KMS-11 (cell line): ENCODE measurements around the gene CPA3.

Experiments
- H2AFZ ChIP-seq: fragments of 200-600 bp; sonication (generic); 2 replicates; pipeline ENCODE4 v1.6.1; 2016; ENCODE audit warnings: antibody characterized with exemption, mixed run types, low read depth
- H3K27ac ChIP-seq: fragments of 200-600 bp; sonication (generic); 2 replicates; pipeline ENCODE4 v1.6.1; 2016; ENCODE audit warnings: mild to moderate bottlenecking, mixed run types
- H3K27me3 ChIP-seq: fragments of 200-600 bp; sonication (generic); 2 replicates; pipeline ENCODE4 v1.6.1; 2017; ENCODE audit warnings: mild to moderate bottlenecking, low read depth, mixed run types, moderate library complexity; ENCODE audit not compliant: insufficient read depth
- H3K36me3 ChIP-seq: fragments of 200-600 bp; sonication (generic); 2 replicates; pipeline ENCODE4 v1.6.1; 2017; ENCODE audit warnings: mild to moderate bottlenecking, mixed run types; ENCODE audit not compliant: insufficient read depth
- H3K4me1 ChIP-seq: fragments of 200-600 bp; sonication (generic); 2 replicates; pipeline ENCODE4 v1.6.1; 2016; ENCODE audit warnings: mild to moderate bottlenecking, low read depth, mixed run types; ENCODE audit not compliant: poor library complexity, severe bottlenecking
- H3K4me2 ChIP-seq: fragments of 200-600 bp; sonication (generic); 2 replicates; pipeline ENCODE4 v1.7.0; 2016; ENCODE audit warnings: mild to moderate bottlenecking, mixed run types
- H3K4me3 ChIP-seq: fragments of 200-600 bp; sonication (generic); IDR thresholded peaks from 2 replicates; pipeline ENCODE4 v1.6.1; 2017; ENCODE audit warnings: low read depth, low read length, mixed read lengths; ENCODE audit not compliant: insufficient read depth
- H3K79me2 ChIP-seq: fragments of 200-600 bp; sonication (generic); 2 replicates; pipeline ENCODE4 v1.6.1; 2016; ENCODE audit warnings: low read depth, mixed run types; ENCODE audit not compliant: insufficient read depth
- H3K9ac ChIP-seq: fragments of 200-600 bp; sonication (generic); 2 replicates; pipeline ENCODE4 v1.6.1; 2016; ENCODE audit warnings: mild to moderate bottlenecking, mixed run types
- H4K20me1 ChIP-seq: fragments of 200-600 bp; sonication (generic); 2 replicates; pipeline ENCODE4 v1.6.1; 2016; ENCODE audit warnings: mild to moderate bottlenecking, mixed run types; ENCODE audit not compliant: insufficient read depth
- TF ChIP-seq, protein P1 (sequence below): fragments of 200-600 bp; sonication (generic); conservative IDR thresholded peaks from 2 replicates; pipeline ENCODE4 v1.6.1; 2017; ENCODE audit warnings: low read depth, mild to moderate bottlenecking, antibody characterized with exemption, low read length, moderate library complexity, mixed read lengths

CPA3 gene

GRCh38 chr3:148940983-148941382, 75.9 kb downstream of the CPA3 start:
- H3K4me3 ChIP-seq, result no peak overlapping the region
- H3K27ac ChIP-seq, result no peak overlapping the region
- H3K4me1 ChIP-seq, result peaks cover 5% of the 10 kb centered on the region
- no peak overlapping the region for H3K9ac ChIP-seq
- TF ChIP-seq, protein P1, sequence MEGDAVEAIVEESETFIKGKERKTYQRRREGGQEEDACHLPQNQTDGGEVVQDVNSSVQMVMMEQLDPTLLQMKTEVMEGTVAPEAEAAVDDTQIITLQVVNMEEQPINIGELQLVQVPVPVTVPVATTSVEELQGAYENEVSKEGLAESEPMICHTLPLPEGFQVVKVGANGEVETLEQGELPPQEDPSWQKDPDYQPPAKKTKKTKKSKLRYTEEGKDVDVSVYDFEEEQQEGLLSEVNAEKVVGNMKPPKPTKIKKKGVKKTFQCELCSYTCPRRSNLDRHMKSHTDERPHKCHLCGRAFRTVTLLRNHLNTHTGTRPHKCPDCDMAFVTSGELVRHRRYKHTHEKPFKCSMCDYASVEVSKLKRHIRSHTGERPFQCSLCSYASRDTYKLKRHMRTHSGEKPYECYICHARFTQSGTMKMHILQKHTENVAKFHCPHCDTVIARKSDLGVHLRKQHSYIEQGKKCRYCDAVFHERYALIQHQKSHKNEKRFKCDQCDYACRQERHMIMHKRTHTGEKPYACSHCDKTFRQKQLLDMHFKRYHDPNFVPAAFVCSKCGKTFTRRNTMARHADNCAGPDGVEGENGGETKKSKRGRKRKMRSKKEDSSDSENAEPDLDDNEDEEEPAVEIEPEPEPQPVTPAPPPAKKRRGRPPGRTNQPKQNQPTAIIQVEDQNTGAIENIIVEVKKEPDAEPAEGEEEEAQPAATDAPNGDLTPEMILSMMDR, result no peak
- no peaks in the 10 kb centered on the region for H3K79me2 ChIP-seq
- H3K4me2 ChIP-seq, result no peak overlapping the region
- H3K27me3 ChIP-seq, result no peaks in the 10 kb centered on the region
- no peaks in the 10 kb centered on the region for H3K36me3 ChIP-seq
- H2AFZ ChIP-seq, result no peak overlapping the region
- no peaks in the 10 kb centered on the region for H4K20me1 ChIP-seq

DNA sequence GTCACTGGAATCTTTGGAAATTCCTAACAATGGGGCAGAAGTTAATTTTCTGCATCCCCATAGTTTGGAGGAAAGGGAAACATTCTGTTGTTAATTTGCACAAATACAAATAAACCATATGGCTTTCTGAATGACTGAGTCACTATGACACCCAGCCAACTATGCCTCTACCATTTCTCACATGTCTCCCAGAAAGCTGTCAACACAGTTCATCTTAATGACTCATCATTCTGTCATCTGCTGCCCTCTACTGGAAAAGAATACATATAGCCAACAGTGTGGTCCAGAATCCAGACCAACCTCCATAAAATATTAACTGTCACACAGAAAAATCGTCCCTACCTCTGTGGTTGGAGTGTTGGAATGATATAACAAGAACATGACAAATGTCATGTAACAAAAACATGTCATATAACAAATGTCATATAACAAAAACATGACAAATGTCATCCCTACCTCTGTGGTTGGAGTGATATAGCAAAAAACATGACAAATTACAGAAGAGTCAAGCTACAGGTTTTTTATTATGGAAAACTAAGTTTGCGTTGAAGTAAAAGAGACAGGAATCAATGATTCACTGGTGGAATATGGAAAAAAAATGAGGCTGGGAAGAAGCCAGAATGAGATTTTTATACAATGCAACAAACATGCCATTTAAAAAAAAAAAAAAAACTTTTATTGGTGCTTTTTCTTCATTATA, 78.6 kb downstream of the CPA3 start:
- Histone ChIP-seq H3K4me1 (peaks cover 5% of the 10 kb centered on the region), H3K27ac (no peak overlapping the region), H3K27me3 (no peaks in the 10 kb centered on the region), H3K4me3 (no peak overlapping the region), H3K9ac (no peak overlapping the region), H3K4me2 (no peak overlapping the region), H2AFZ (no peak overlapping the region), H3K79me2 (no peaks in the 10 kb centered on the region), H3K36me3 (no peaks in the 10 kb centered on the region), H4K20me1 (no peaks in the 10 kb centered on the region)
- TF ChIP-seq, protein P1, result peak; percentile 93

- H3K4me2 ChIP-seq, result no peak overlapping the region
- TF ChIP-seq, protein P1, result no peak
These were observed 80.0 kb downstream of the CPA3 start for GRCh38 chr3:148945116-148945515.

More at GRCh38 chr3:148945116-148945515, 80.0 kb downstream of the CPA3 start:
- no peaks in the 10 kb centered on the region for H4K20me1 ChIP-seq
- H3K36me3 ChIP-seq, result no peaks in the 10 kb centered on the region
- H3K4me1 ChIP-seq, result peaks cover 5% of the 10 kb centered on the region
- no peak overlapping the region for H2AFZ ChIP-seq
- H3K9ac ChIP-seq, result no peak overlapping the region
- H3K27ac ChIP-seq, result no peak overlapping the region
- H3K27me3 ChIP-seq, result no peaks in the 10 kb centered on the region
- no peak overlapping the region for H3K4me3 ChIP-seq
- H3K79me2 ChIP-seq, result no peaks in the 10 kb centered on the region
